Ishikawa (cell line): ENCODE measurements around the gene WDFY1.

Source experiments
- CEBPB ChIP-seq: IDR thresholded peaks from 2 replicates; pipeline ENCODE4 v1.6.1; 2012
- CREB1 ChIP-seq: IDR thresholded peaks from 2 replicates; pipeline ENCODE4 v1.6.1; 2012; ENCODE audit warnings: low read depth
- EGR1 ChIP-seq: IDR thresholded peaks from 2 replicates; pipeline ENCODE4 v1.6.1; 2012
- EP300 ChIP-seq: IDR thresholded peaks from 2 replicates; pipeline ENCODE4 v1.6.1; 2012; ENCODE audit warnings: borderline replicate concordance
- FOXM1 ChIP-seq: IDR thresholded peaks from 2 replicates; pipeline ENCODE4 v1.6.1; 2012; ENCODE audit warnings: low read depth, borderline replicate concordance
- NFIC ChIP-seq: IDR thresholded peaks from 2 replicates; pipeline ENCODE4 v1.6.1; 2012
- RAD21 ChIP-seq: IDR thresholded peaks from 2 replicates; pipeline ENCODE4 v1.6.1; 2012; ENCODE audit warnings: low read depth
- TAF1 ChIP-seq: IDR thresholded peaks from 2 replicates; pipeline ENCODE4 v1.6.1; 2012; ENCODE audit warnings: low read depth, mild to moderate bottlenecking
- TCF12 ChIP-seq: IDR thresholded peaks from 2 replicates; pipeline ENCODE4 v1.6.1; 2012; ENCODE audit warnings: low read depth
- TEAD4 ChIP-seq: IDR thresholded peaks from 2 replicates; pipeline ENCODE4 v1.6.1; 2012
- ZBTB7A ChIP-seq: IDR thresholded peaks from 2 replicates; pipeline ENCODE4 v1.6.1; 2012; ENCODE audit warnings: low read depth
- TF ChIP-seq, protein P1 (sequence below): IDR thresholded peaks from 2 replicates; pipeline ENCODE4 v1.6.1; 2012; ENCODE audit warnings: low read depth, mild to moderate bottlenecking
- TF ChIP-seq, protein P2 (sequence below): IDR thresholded peaks from 2 replicates; pipeline ENCODE4 v1.6.1; 2012
- TF ChIP-seq, protein P3 (sequence below): IDR thresholded peaks from 2 replicates; pipeline ENCODE4 v1.6.1; 2012

The WDFY1 gene

DNA sequence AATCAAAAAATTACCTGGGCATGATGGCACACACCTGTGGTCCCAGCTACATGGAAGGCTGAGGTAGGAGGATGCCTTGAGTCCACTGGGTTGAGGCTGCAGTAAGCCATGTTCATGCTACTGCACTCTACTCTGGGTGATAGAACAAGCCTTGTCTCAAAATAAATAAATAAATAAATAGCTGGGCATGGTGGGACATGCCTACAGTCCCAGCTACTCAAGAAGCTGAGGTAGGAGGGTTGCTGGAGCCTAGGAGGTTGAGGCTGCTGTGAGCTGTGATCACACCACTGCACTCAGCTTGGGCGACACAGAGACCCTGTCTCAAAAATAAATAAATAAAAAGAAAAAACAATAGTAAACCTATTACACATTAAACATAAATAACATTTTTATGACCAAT is 110.7 kb downstream of the WDFY1 start:
- TF ChIP-seq EP300 (no peak), ZBTB7A (no peak), CEBPB (no peak)

DNA sequence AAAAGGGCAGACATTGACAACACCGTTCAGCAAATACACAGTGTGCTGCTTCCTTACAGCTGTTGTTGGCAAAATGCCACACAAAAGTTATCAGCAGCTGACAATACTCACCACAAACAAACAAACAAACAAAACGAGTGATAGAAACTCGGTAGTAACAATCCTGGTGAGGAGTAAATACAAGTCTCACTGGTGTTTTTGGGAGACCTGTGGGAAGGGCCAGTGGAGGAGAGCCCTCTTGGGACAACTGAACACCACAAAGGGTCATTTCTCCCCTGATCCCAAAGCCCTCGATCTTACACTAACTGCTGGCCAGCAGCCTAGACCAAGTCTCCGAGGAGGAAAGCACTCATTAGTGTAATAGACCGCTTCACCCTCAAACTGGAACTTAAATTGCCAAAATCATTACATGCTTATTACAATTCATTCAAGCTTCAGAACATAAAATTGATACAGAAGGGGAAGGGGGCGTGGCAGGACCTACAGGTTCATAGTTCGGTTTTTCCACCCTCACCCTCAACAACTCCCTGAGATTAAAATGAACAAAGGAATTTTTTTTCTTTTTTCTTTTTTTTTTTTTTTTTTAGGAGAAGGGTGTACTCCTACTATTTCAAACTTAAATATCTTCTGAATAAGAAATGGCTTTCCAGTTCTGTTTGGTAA is 112.8 kb downstream of the WDFY1 start:
- TF ChIP-seq, protein P1, sequence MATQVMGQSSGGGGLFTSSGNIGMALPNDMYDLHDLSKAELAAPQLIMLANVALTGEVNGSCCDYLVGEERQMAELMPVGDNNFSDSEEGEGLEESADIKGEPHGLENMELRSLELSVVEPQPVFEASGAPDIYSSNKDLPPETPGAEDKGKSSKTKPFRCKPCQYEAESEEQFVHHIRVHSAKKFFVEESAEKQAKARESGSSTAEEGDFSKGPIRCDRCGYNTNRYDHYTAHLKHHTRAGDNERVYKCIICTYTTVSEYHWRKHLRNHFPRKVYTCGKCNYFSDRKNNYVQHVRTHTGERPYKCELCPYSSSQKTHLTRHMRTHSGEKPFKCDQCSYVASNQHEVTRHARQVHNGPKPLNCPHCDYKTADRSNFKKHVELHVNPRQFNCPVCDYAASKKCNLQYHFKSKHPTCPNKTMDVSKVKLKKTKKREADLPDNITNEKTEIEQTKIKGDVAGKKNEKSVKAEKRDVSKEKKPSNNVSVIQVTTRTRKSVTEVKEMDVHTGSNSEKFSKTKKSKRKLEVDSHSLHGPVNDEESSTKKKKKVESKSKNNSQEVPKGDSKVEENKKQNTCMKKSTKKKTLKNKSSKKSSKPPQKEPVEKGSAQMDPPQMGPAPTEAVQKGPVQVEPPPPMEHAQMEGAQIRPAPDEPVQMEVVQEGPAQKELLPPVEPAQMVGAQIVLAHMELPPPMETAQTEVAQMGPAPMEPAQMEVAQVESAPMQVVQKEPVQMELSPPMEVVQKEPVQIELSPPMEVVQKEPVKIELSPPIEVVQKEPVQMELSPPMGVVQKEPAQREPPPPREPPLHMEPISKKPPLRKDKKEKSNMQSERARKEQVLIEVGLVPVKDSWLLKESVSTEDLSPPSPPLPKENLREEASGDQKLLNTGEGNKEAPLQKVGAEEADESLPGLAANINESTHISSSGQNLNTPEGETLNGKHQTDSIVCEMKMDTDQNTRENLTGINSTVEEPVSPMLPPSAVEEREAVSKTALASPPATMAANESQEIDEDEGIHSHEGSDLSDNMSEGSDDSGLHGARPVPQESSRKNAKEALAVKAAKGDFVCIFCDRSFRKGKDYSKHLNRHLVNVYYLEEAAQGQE = no peak
- TF ChIP-seq NFIC (no peak), ZBTB7A (no peak), EP300 (no peak), TEAD4 (no peak)
- TF ChIP-seq, protein P2, sequence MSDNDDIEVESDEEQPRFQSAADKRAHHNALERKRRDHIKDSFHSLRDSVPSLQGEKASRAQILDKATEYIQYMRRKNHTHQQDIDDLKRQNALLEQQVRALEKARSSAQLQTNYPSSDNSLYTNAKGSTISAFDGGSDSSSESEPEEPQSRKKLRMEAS = no peak

DNA sequence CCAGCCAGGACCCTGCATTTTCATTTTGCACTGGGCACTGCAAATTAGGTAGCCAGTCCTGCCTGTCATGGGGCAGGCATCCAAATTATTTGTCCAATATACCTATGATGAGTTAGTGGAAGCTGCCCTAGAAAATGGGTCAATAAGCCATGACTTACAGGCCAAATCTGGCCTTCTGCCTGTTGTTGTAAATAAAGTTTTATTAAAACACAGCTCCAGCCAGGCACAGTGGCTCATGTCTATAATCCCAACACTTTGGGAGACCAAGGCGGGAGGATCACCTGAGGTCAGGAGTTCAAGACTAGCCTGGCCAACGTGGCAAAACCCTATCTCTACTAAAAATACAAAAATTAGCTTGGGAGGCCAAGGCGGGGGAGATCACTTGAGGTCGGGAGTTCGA is 116.0 kb downstream of the WDFY1 start:
- TF ChIP-seq CEBPB = no peak
- TF ChIP-seq TEAD4 = no peak
- TF ChIP-seq ZBTB7A = no peak
- no peak for TF ChIP-seq TCF12
- TF ChIP-seq, protein P1 = no peak
- TF ChIP-seq RAD21 = no peak
- TF ChIP-seq, protein P3, sequence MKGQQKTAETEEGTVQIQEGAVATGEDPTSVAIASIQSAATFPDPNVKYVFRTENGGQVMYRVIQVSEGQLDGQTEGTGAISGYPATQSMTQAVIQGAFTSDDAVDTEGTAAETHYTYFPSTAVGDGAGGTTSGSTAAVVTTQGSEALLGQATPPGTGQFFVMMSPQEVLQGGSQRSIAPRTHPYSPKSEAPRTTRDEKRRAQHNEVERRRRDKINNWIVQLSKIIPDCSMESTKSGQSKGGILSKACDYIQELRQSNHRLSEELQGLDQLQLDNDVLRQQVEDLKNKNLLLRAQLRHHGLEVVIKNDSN = no peak
- TF ChIP-seq TAF1 = no peak
- TF ChIP-seq EGR1 = no peak

DNA sequence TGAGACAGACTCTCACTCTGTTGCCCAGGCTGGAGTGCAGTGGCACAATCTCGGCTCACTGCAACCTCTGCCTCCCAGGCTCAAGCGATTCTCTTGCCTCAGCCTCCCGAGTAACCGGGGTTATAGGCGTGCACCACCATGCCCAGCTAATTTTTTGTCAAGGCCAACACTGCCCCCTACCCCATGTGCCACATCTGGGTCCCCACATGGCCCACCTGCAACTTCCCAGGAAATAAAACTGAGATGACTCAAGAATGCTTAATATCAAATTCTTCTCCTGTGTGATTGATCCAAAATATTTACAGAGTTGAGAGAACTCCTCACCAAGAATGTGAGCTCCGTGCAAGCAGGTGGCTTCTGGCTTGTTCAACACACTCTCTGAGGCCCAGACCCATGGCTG is 116.8 kb downstream of the WDFY1 start:
- TF ChIP-seq, protein P1 = no peak
- TF ChIP-seq TCF12 = no peak
- TF ChIP-seq CREB1 = no peak
- no peak for TF ChIP-seq FOXM1
- TF ChIP-seq NFIC = no peak

DNA sequence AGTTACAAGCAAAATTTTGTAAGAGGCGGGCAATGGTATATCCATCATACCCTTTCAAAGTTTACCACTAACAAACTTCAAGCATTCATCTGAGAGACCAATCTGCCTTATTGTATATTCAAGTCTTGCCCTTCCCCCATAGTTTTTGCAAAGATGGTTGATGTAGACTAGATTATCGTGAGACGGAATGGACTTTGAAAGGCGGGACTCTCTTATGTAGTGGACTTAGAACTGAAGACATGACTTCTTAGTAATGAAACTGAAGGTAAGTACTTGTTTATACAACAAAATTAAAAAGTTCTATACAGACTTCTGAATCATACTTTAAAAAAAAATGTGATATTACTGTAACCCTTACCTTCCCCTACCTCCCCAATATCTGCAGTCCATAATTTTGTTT is 118.1 kb downstream of the WDFY1 start:
- TF ChIP-seq RAD21 (no peak), CEBPB (no peak)
